Keratinocyte (primary cell): ENCODE data around the gene AKIP1.

ENCODE experiments used
- EZH2 ChIP-seq: IDR thresholded peaks from one replicate; pipeline ENCODE4 v1.6.1; 2012; ENCODE audit warnings: inconsistent platforms, mild to moderate bottlenecking, low read length, moderate library complexity
- TF ChIP-seq, protein P1 (sequence below), 3 experiments: IDR thresholded peaks in 1 of 3; conservative IDR thresholded peaks in 1 of 3; optimal IDR thresholded peaks in 1 of 3; 2 replicates in 2 of 3; 3 replicates in 1 of 3; pipeline versions ENCODE3 to v1.5.1; 2011; ENCODE audit warnings: low read length in 3 of 3, mild to moderate bottlenecking in 3 of 3, moderate library complexity in 2 of 3, control low read depth in 1 of 3, inconsistent platforms in 1 of 3; ENCODE audit not compliant: insufficient read depth in 2 of 3; ENCODE audit errors: extremely low read depth in 1 of 3

GRCh38 chr11:8941341-8942103, 30.5 kb downstream of the AKIP1 start:
- TF ChIP-seq, protein P1, sequence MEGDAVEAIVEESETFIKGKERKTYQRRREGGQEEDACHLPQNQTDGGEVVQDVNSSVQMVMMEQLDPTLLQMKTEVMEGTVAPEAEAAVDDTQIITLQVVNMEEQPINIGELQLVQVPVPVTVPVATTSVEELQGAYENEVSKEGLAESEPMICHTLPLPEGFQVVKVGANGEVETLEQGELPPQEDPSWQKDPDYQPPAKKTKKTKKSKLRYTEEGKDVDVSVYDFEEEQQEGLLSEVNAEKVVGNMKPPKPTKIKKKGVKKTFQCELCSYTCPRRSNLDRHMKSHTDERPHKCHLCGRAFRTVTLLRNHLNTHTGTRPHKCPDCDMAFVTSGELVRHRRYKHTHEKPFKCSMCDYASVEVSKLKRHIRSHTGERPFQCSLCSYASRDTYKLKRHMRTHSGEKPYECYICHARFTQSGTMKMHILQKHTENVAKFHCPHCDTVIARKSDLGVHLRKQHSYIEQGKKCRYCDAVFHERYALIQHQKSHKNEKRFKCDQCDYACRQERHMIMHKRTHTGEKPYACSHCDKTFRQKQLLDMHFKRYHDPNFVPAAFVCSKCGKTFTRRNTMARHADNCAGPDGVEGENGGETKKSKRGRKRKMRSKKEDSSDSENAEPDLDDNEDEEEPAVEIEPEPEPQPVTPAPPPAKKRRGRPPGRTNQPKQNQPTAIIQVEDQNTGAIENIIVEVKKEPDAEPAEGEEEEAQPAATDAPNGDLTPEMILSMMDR (optimal IDR thresholded peaks at IDR 0.05 in 1 of 3, IDR thresholded peaks at IDR 0.05 in 1 of 3, conservative IDR thresholded peaks at IDR 0.05 in 1 of 3; ENCODE audit: extremely low read depth in 1 of 3, insufficient read depth in 2 of 3, low read length in 3 of 3): no peak
- no peak for TF ChIP-seq EZH2
